A549 (cell line): ENCODE results near the gene PRKN. TPM values are rescaled to one million over a fixed set of nuclear protein-coding genes. Genes with fewer than 3 reads are reported as not detected.

Experiments
- ATAC-seq, 2 experiments: fragments of 200-7000 bp in 1 of 2; fragments of >200 bp in 1 of 2; cut with Nextera tagmentation in 1 of 2; cut with Tn5 transposase in 1 of 2; 3 replicates each; pipeline versions ENCODE4 v1.8.0 to v1.9.1; 2018 to 2020; ENCODE audit warnings: mild to moderate bottlenecking in 1 of 2, moderate library complexity in 1 of 2
- CTCF ChIA-PET: fragments of 300-600 bp; sonication (Branson Sonifier 250); formaldehyde crosslinking; extraction: SDS; loops from one replicate; lab custom pipeline; 2021; ENCODE audit warnings: antibody characterized with exemption, inconsistent platforms; lab: Yijun Ruan, JAX
- POLR2A ChIA-PET: fragments of 350-600 bp; formaldehyde crosslinking; extraction: SDS; loops from one replicate; lab custom pipeline; 2021; ENCODE audit warnings: antibody characterized with exemption, inconsistent platforms; lab: Yijun Ruan, JAX
- DNase-seq, 2 experiments: peaks; one replicate each; pipeline versions ENCODE4 v3.0.0 to v3.0.0-alpha.2; 2011 to 2016; ENCODE audit warnings: low read depth in 1 of 2, low spot score in 1 of 2
- FAIRE-seq: peaks from 2 replicates; lab custom pipeline; 2011; peaks lifted over from hg19 to GRCh38; lab: Jason Lieb, UNC
- H3K27ac ChIP-seq, 2 experiments: fragments of >200 bp; sonication (Bioruptor Twin); formaldehyde crosslinking; 3 replicates each; pipeline ENCODE4 v1.5.1; 2016 to 2017
- H3K4me1 ChIP-seq: fragments of >200 bp; sonication (Bioruptor Twin); formaldehyde crosslinking; 3 replicates; pipeline ENCODE4 v1.6.1; 2016
- H3K4me2 ChIP-seq: fragments of >200 bp; sonication (Bioruptor Twin); formaldehyde crosslinking; 3 replicates; pipeline ENCODE4 v1.6.1; 2016
- H3K4me3 ChIP-seq: fragments of >200 bp; sonication (Bioruptor Twin); formaldehyde crosslinking; 3 replicates; pipeline ENCODE4 v1.5.1; 2016
- H3K9me3 ChIP-seq: fragments of >200 bp; sonication (Bioruptor Twin); formaldehyde crosslinking; 3 replicates; pipeline ENCODE4 v1.6.1; 2016
- CBX8 ChIP-seq: fragments of 200-600 bp; sonication (generic); IDR thresholded peaks from 2 replicates; pipeline ENCODE4 v1.6.1; 2016
- CTCF ChIP-seq: fragments of >200 bp; sonication (Bioruptor Twin); formaldehyde crosslinking; IDR thresholded peaks from 3 replicates; pipeline ENCODE4 v1.5.1; 2016
- ELK1 ChIP-seq: fragments of 150-350 bp; IDR thresholded peaks from 2 replicates; pipeline ENCODE4 v1.6.1; 2014; ENCODE audit warnings: low read depth, mild to moderate bottlenecking, low read length
- FOSB ChIP-seq: fragments of 250-450 bp; sonication (Bioruptor Pico); IDR thresholded peaks from 2 replicates; pipeline ENCODE4 v1.5.0; 2020; ENCODE audit warnings: mild to moderate bottlenecking, moderate library complexity
- FOXS1 ChIP-seq: fragments of 250-450 bp; sonication (Bioruptor Pico); IDR thresholded peaks from 2 replicates; pipeline ENCODE4 v1.5.0; 2020; ENCODE audit warnings: mild to moderate bottlenecking, moderate library complexity
- GATA3 ChIP-seq: IDR thresholded peaks from 2 replicates; pipeline ENCODE4 v1.6.1; 2012; ENCODE audit warnings: borderline replicate concordance
- HOXA7 ChIP-seq: fragments of 250-450 bp; sonication (Bioruptor Pico); IDR thresholded peaks from 2 replicates; pipeline ENCODE4 v1.5.0; 2020; ENCODE audit warnings: mild to moderate bottlenecking, moderate library complexity
- HOXB5 ChIP-seq: fragments of 250-450 bp; sonication (Bioruptor Pico); IDR thresholded peaks from 2 replicates; pipeline ENCODE4 v1.5.0; 2020; ENCODE audit warnings: mild to moderate bottlenecking, moderate library complexity
- JUN ChIP-seq, 2 experiments: fragments of >200 bp; sonication (Bioruptor Twin); formaldehyde crosslinking; IDR thresholded peaks; 2 replicates in 1 of 2; 3 replicates in 1 of 2; pipeline ENCODE4 v1.6.1; 2016 to 2017
- KDM5A ChIP-seq: fragments of 200-600 bp; sonication (generic); IDR thresholded peaks from 2 replicates; pipeline ENCODE4 v1.6.1; 2016; ENCODE audit warnings: antibody characterized with exemption, mild to moderate bottlenecking
- MAFK ChIP-seq: fragments of 450-650 bp; IDR thresholded peaks from 2 replicates; pipeline ENCODE4 v1.6.1; 2014; ENCODE audit not compliant: partially characterized antibody
- NR3C1 ChIP-seq: fragments of >200 bp; sonication (Bioruptor Twin); formaldehyde crosslinking; IDR thresholded peaks from 3 replicates; pipeline ENCODE4 v1.6.1; 2017
- POLR2AphosphoS2 ChIP-seq: conservative IDR thresholded peaks from 2 replicates; pipeline ENCODE4 v1.6.1; 2012; ENCODE audit warnings: low read length, improper control_type of control experiment, inconsistent platforms
- RFX5 ChIP-seq: fragments of 450-650 bp; IDR thresholded peaks from 2 replicates; pipeline ENCODE4 v1.7.1; 2014; ENCODE audit warnings: antibody characterized with exemption, mild to moderate bottlenecking, moderate library complexity
- RNF2 ChIP-seq: fragments of 200-600 bp; sonication (generic); IDR thresholded peaks from 2 replicates; pipeline ENCODE4 v1.6.1; 2016; ENCODE audit warnings: low read depth, mild to moderate bottlenecking, antibody characterized with exemption, moderate library complexity, borderline replicate concordance
- SMC3 ChIP-seq: fragments of >200 bp; sonication (Bioruptor Twin); formaldehyde crosslinking; IDR thresholded peaks from 3 replicates; pipeline ENCODE4 v1.6.1; 2018; ENCODE audit warnings: inconsistent platforms
- WGBS: methylation state at CpG from one replicate; pipeline ENCODE4 v1.1.6; 2017; ENCODE audit errors: missing lambda C conversion rate; 5-methylcytosine and 5-hydroxymethylcytosine counted together
- polyA plus RNA-seq, 4 experiments: library from polyadenylated mRNA; depleted of rRNA in 3 of 4; stranded (reverse); fragments of >200 nt; fragmentation: RNase III in 1 of 4; extraction: RNeasy Plus Mini Kit Qiagen cat#74134 plus additional on column Dnase treatment in 1 of 4; gene quantifications; 2 replicates in 3 of 4; 3 replicates in 1 of 4; pipeline ENCODE4 v1.2.3, GENCODE V29; 2011 to 2017

The PRKN gene
- polyA plus RNA-seq, 2 of the 4 experiments (the other 2 are of a cell fraction): 0.36 to 0.39 TPM

GRCh38 chr6:161596807-161597520, 1130.6 kb downstream of the PRKN start (continued):
- TF ChIP-seq CTCF (no peak), KDM5A (no peak), HOXB5 (CRISPR knock-in tag) (no peak), JUN (IDR thresholded peaks at IDR 0.05) (no peak)
- TF ChIP-seq, all 56 proteins: peak for 0

- DNase-seq (no peak), FAIRE-seq (no peak), ATAC-seq (no peak)
- TF ChIP-seq GATA3 (no peak), FOSB (CRISPR knock-in tag) (no peak)
- Histone ChIP-seq H3K4me3 (no peak overlapping the region), H3K9me3 (no peaks in the 10 kb centered on the region), H3K4me2 (no peak overlapping the region), H3K27ac (no peak overlapping the region), H3K4me1 (no peaks in the 10 kb centered on the region)
- WGBS: 24% methylated on average over 1 of the region's 1 CpG
- POLR2A ChIA-PET: no interaction called here
- CTCF ChIA-PET: no interaction called here
These were observed 1133.2 kb downstream of the PRKN start for GRCh38 chr6:161594412-161594811.

- FAIRE-seq: no peak
- POLR2A ChIA-PET: no interaction called here
- WGBS: 44% methylated on average over 5 of the region's 5 CpGs
- H3K4me2 ChIP-seq: no peak overlapping the region
- CTCF ChIA-PET: no interaction called here
- DNase-seq: no peak
- H3K27ac ChIP-seq: no peak overlapping the region
- H3K9me3 ChIP-seq: no peaks in the 10 kb centered on the region
- no peaks in the 10 kb centered on the region for H3K4me1 ChIP-seq
- no peak for ATAC-seq
- TF ChIP-seq RFX5: no peak
- TF ChIP-seq RNF2: no peak
- no peak for TF ChIP-seq SMC3
- TF ChIP-seq KDM5A: no peak
- TF ChIP-seq HOXA7 (CRISPR knock-in tag): no peak
- H3K4me3 ChIP-seq: no peak overlapping the region
These were observed 1136.5 kb downstream of the PRKN start for GRCh38 chr6:161590961-161591627.

GRCh38 chr6:161586887-161587286, 1140.7 kb downstream of the PRKN start:
- DNase-seq (no peak), ATAC-seq (no peak), FAIRE-seq (no peak)
- Histone ChIP-seq H3K27ac (no peak overlapping the region), H3K4me3 (no peak overlapping the region), H3K4me1 (no peaks in the 10 kb centered on the region), H3K4me2 (no peak overlapping the region), H3K9me3 (no peaks in the 10 kb centered on the region)
- no peak for TF ChIP-seq FOSB (CRISPR knock-in tag)
- no peak for TF ChIP-seq FOXS1 (CRISPR knock-in tag)
- TF ChIP-seq CBX8: no peak
- TF ChIP-seq MAFK: no peak
- WGBS: 48% methylated on average over 2 of the region's 2 CpGs
- CTCF ChIA-PET: interaction anchor here (0.7 kb wide), 1 partner anchor 12 kb away, joined by 3 read pairs; no protein-coding TSS in a partner anchor
- POLR2A ChIA-PET: no interaction called here

- POLR2A ChIA-PET: no interaction called here
- H3K27ac ChIP-seq: no peak overlapping the region
- H3K4me3 ChIP-seq: no peak overlapping the region
- H3K4me2 ChIP-seq: no peak overlapping the region
- no peak for TF ChIP-seq NR3C1
- TF ChIP-seq ELK1: no peak
- TF ChIP-seq POLR2AphosphoS2: no peak
- H3K4me1 ChIP-seq: no peaks in the 10 kb centered on the region
- FAIRE-seq: no peak
- no peak for ATAC-seq
- 51% methylated on average over 8 of the region's 8 CpGs for WGBS
- H3K9me3 ChIP-seq: no peaks in the 10 kb centered on the region
- DNase-seq: no peak
- CTCF ChIA-PET: no interaction called here
These were observed 1142.8 kb downstream of the PRKN start for GRCh38 chr6:161584621-161585340.
